Midbrain (tissue), 1 donor: Measurements from ENCODE around the gene ELAVL1.

ENCODE experiments used
- DNase-seq: peaks from one replicate; lab custom pipeline; 2025; lab: John Stamatoyannopoulos, UW

ELAVL1 gene

DNA sequence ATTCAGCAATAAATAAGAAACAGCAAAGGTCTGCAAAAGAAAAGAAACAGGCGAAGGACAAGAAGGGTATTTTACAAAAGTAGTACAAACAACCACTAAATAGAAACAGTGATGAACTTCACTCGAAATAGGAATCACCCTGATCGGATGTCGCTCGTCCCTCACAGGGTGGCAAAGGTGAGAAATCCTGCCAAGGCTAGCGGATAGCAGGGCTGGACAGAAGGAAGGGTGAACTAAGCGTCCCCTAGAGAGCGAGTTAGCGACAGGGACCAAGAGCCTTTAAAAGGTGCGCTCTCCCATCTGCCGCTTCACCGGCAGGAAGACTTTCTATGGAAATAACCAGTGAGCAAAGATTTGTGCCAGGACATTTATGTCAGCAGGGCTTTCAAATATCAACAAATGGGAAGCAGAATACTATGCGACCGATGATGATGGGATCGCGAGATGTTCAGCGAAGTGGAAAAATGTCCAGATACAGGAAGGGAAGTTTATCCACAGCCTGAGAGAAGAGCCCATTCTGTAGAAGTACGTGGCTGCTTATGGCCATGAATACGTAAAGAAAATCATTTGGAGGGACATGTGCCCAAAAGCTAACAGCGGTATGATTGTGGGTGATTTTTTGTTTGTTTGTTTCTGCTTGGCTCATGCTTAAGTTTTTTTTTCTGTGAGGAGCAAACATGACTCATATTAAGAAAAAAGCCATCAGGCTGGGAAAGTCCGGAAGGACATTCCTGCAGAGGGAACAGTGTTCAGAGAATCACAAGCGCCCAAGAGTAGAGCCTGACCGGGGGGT is 18.9 kb downstream of the ELAVL1 start:
- no peak for DNase-seq

GRCh38 chr19:7985481-7985911 is 19.9 kb downstream of the ELAVL1 start:
- no peak for DNase-seq

- DNase-seq = no peak
Observed at GRCh38 chr19:7983995-7984837, 21.2 kb downstream of the ELAVL1 start.

- no peak for DNase-seq
Observed at GRCh38 chr19:7983286-7983950, 22.0 kb downstream of the ELAVL1 start.

DNA sequence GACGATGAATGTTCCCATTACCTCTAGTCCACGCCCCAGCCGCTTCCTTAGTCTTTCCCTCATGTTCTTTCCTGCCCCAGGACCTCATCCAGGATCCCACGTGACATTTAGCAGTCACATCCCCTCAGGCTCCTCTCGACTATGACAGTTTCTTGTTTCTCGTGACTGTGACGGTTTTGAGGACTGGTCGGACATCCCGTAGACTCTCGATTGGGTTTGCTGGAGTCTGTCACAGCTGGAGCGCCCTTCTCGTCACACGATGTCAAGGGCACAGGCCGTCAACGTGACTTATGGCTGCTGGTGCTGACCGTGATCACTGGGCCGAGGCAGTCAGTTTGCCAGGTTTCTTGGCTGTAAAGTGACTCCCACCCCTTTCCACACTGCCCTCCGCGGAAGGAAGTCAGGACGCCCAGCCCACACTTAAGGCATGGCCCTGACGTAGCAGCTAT is 22.8 kb downstream of the ELAVL1 start:
- no peak for DNase-seq

- DNase-seq = no peak
Observed at GRCh38 chr19:7982103-7982502, 23.3 kb downstream of the ELAVL1 start.

GRCh38 chr19:7981661-7982060 is 23.8 kb downstream of the ELAVL1 start:
- DNase-seq = no peak

GRCh38 chr19:7981199-7981598 is 24.2 kb downstream of the ELAVL1 start:
- DNase-seq = no peak

GRCh38 chr19:7980635-7981121 is 24.8 kb downstream of the ELAVL1 start:
- DNase-seq = no peak

- DNase-seq = no peak
Observed at GRCh38 chr19:7980168-7980567, 25.3 kb downstream of the ELAVL1 start.

DNA sequence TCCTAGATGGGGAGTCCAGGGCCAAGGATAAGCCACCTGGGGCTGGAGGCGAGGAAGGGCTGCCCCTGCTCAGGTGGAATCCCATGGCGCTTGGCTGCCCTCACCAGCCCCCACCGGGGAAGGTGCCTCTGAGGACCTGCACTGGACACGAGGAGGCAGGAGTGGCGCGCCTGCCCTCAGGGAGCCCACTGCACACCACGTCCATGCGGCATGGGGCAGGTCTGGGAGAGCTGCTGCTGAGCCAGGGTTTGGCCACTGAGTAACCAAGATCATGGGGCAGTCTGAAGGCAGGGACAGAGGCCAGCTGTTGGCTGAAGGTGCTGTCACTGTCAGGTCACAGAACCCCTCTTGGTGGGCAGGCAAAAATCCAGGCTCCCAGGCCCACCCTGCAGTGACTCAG is 25.9 kb downstream of the ELAVL1 start:
- no peak for DNase-seq

DNA sequence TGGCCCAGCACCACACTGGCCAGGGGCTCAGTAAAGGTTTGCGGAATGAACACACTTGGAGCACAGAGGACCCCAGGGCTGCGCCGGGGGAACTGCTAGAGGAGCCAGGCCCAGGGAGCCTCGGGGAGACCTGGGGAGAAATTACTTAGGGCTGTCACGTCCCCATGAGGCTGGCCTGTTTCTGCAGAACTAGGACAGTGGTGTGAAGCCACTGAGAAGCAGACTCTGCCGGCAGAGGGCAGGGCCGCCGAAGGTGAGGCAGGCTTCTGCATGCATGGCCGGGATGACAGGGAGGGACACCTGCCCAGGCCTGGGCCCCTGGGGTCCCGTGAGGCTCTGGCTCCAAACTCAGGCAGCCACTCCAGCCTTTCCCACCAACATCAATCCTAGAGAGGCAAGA is 26.4 kb downstream of the ELAVL1 start:
- DNase-seq = no peak

DNA sequence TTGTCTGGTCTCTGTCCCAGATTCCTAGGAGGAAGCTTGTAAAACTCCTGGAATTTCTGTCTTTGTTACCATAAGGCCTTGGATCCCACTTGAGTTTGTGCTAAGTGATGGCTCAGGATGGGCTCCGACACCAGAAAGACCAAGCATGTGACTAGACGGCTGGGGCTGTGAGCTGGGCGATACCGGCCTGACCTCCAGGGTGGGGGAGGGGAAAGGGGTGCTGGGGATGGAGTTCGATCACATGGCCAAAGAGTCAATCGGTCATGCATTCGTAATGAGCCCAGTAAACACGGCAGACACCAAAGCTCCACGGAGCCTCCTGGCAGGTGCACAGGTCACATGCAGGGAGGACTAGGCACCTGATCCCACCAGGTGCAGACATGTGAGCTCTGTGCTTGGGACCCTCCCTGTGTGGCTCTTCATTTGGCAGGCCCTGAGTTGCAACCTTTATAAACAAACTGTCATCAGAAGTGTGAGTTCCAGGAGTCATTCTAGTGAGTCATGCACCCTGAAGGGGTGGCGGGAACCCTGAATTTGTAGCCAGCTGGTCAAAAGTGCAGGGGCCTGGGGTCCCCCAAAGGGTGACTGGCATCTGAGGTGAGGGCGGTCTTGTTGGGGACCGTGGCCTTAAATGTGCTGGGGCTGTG is 27.1 kb downstream of the ELAVL1 start:
- DNase-seq = no peak

- no peak for DNase-seq
Observed at GRCh38 chr19:7977723-7978040, 27.8 kb downstream of the ELAVL1 start.

DNA sequence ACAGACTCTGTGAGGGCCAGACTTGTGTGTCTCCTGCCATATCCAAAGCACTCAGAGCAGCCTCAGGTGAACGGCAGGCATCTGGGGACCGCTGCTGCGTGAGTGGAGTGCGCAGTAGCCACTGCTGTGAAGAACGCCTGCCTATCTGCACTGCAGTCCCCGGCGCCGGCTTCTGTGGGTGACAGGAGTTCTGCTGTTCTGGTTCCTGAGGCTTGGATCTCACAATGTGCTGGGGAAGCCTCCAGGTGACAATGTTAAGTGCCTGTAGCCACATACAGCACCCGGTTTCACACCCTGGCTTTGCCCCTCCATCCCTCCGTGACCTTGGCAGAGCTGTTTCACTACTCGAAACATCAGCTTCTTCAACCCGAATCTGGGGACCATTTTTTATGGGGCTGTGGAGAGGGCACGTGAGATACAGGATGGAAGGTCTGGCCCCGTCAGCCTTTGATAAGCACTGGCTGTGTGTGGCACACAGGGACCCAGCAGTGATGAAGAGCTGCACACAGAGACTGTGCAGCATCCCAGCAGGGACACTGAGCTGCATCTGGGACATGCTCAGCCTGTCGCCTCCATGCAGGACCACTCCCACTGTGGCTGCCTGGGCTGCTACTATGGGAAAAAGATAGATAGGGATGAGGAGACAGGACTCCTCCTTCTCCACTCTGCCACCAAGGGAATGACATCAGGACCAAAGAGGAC is 28.3 kb downstream of the ELAVL1 start:
- DNase-seq = no peak

- no peak for DNase-seq
Observed at GRCh38 chr19:7976461-7976860, 29.0 kb downstream of the ELAVL1 start.

DNA sequence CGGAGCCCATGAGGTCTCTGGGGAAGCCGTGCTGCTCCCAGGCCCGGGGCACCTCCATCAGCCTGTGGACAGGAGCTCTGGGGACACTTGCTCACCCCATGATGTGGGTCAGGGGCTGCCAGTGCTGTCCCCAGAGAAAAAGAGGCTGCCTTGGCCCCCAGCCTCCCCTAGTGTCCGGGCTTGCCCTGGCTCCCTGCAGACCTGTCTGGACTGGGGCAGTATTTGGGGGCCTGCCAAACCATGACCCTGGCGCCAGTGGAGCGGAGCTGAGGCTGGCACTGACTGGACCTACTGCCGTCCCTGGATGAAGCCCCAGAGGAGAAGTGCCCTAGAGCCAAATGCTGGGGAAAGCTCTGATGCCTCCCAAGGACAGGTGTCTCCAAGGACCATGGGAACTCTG is 30.4 kb downstream of the ELAVL1 start:
- peak; percentile 69 for DNase-seq

DNA sequence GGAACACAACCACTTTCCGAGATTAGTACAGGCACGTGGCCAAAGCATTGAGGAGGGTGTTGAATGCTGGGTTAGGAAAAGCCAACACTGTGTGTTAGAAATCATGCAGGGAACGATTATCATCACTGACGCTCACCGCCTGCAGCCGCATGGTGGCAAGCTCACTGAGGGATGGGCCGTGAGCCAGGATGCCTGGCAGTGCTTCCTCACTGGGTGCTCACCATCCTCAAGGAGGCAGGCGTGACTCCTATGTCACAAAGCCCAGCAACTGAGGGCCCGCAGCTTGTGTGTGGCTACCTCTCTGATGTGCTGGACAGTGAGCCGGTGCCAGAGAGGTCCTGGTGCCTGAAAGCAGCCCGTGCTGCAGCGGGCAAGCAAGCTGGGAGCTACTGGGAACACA is 31.6 kb downstream of the ELAVL1 start:
- peak; percentile 25 for DNase-seq

DNA sequence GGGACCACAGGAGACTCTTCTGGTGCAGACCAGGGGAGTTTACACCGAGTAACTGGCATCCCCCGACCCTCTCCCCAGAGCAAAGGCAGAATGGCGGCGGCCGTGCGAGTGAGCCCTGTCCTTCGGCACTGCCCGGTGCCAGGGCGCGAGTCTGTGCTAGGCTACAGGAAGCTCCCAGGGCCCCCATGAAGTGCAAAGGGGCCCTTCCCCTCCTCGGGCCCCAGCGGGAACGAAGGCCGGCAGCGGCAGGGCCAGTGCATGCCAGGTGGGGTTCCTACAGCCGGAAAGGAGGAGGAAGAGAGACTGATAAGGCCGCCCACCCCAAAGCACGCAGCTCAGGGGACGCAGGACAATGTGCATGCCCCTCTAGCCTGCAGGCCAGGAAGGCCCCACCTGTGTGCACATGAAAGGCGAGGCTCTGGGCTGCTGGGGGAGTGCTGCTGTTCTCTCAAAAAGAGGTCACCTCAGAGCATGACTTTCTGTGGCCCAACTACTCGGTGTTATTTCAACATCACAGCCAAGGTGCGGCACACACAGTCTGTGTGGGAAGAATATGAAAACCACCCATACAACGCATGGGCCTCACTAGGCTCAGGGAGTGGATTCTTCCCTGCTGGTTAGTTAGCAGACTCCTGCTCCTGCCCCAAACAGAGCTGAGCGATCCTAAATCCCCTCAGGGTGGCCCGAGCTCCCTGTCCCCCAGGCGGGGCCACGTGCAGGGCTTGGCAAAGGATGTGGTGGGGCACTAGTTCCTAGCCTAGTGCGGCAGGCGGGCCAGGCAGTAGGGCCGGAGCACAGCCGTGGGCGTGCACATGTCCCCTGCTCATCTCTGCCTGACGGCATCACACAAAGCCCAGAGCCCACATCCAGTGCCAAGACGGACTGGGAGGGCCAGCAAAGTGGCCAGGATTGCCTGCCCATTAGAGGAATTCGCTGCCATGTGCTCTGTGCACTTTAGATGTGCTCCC is 33.6 kb downstream of the ELAVL1 start:
- DNase-seq = no peak
